NCI-H226 (cell line): ENCODE measurements around the gene TPPP.
A peak's percentile ranks its signal among the peaks of the same experiment; 100 is the strongest.

ENCODE experiments used
- DNase-seq: peaks from one replicate; pipeline ENCODE4 v3.0.0-alpha.2; 2015

TPPP gene

GRCh38 chr5:676699-677076 lies 16.5 kb downstream of the TPPP start:
- DNase-seq, result no peak

- DNase-seq, result no peak
Observed at GRCh38 chr5:675871-676698, 17.1 kb downstream of the TPPP start.

GRCh38 chr5:675111-675870 lies 17.9 kb downstream of the TPPP start:
- DNase-seq, result no peak

- no peak for DNase-seq
Observed at GRCh38 chr5:674630-675011, 18.5 kb downstream of the TPPP start.

GRCh38 chr5:673831-674629 lies 19.1 kb downstream of the TPPP start:
- DNase-seq, result no peak

- DNase-seq, result no peak
Observed at GRCh38 chr5:673161-673830, 19.9 kb downstream of the TPPP start.

GRCh38 chr5:672329-673160 lies 20.6 kb downstream of the TPPP start:
- peak; percentile 82 for DNase-seq

- DNase-seq, result peak; percentile 52
Observed at GRCh38 chr5:671459-672328, 21.5 kb downstream of the TPPP start.

- no peak for DNase-seq
Observed at GRCh38 chr5:670396-671270, 22.5 kb downstream of the TPPP start.

- no peak for DNase-seq
Observed at GRCh38 chr5:669842-670395, 23.2 kb downstream of the TPPP start.

GRCh38 chr5:669111-669841 lies 23.9 kb downstream of the TPPP start:
- peak; percentile 40 for DNase-seq

- DNase-seq, result no peak
Observed at GRCh38 chr5:668283-668995, 24.7 kb downstream of the TPPP start.

- DNase-seq, result no peak
Observed at GRCh38 chr5:666816-667498, 26.2 kb downstream of the TPPP start.

- no peak for DNase-seq
Observed at GRCh38 chr5:665956-666711, 27.0 kb downstream of the TPPP start.

- no peak for DNase-seq
Observed at GRCh38 chr5:665541-665955, 27.6 kb downstream of the TPPP start.

GRCh38 chr5:664994-665360 lies 28.2 kb downstream of the TPPP start:
- DNase-seq, result no peak
